Ovary (tissue), 9 donors: ENCODE results near the gene SCUBE3. TPM values are rescaled to one million over a fixed set of nuclear protein-coding genes. Genes with fewer than 3 reads are reported as not detected.

ENCODE experiments used
- DNase-seq, 5 donors: peaks; one replicate each; pipeline ENCODE4 v3.0.0-alpha.2; 2019 to 2020
- H3K27ac ChIP-seq, 2 donors: fragments of 200-600 bp; one replicate each; pipeline versions ENCODE4 v1.5.1 to v1.8.0; 2019 to 2022
- H3K27me3 ChIP-seq: fragments of 200-600 bp; one replicate; pipeline ENCODE4 v1.8.0; 2022
- H3K36me3 ChIP-seq: fragments of 200-600 bp; sonication (generic); one replicate; pipeline ENCODE4 v1.5.1; 2019
- H3K4me1 ChIP-seq: one replicate; pipeline ENCODE4 v1.8.1; 2013; ENCODE audit warnings: mild to moderate bottlenecking, moderate library complexity; ENCODE audit not compliant: insufficient read depth
- H3K4me3 ChIP-seq: fragments of 200-600 bp; sonication (generic); one replicate; pipeline ENCODE4 v1.5.1; 2017
- H3K9me3 ChIP-seq, 2 donors: fragments of 200-600 bp in 1 of 2; sonication (generic) in 1 of 2; one replicate each; pipeline versions ENCODE4 v1.5.1 to v1.8.1; 2013 to 2019; ENCODE audit warnings: mild to moderate bottlenecking in 1 of 2, moderate library complexity in 1 of 2
- EP300 ChIP-seq: sonication (generic); formaldehyde crosslinking; IDR thresholded peaks from one replicate; pipeline ENCODE4 v1.6.1; 2017; ENCODE audit warnings: antibody characterized with exemption
- POLR2A ChIP-seq: fragments of 450-650 bp; IDR thresholded peaks from one replicate; pipeline ENCODE4 v1.6.1; 2017; ENCODE audit warnings: antibody characterized with exemption, mild to moderate bottlenecking, moderate library complexity
- WGBS, 3 donors: extraction: QIAGEN DNeasy Blood & Tissue Kit in 1 of 3; methylation state at CpG; one replicate each; pipeline versions ENCODE4 v1.1.5 to v1.1.7; 2013 to 2017; 5-methylcytosine and 5-hydroxymethylcytosine counted together
- intact Hi-C, 4 donors: fragments of 100-400 bp; cut with DNase I; formaldehyde crosslinking; loops; one replicate each; pipeline versions ENCODE4 v1.11.0 to v1.15.1; 2022 to 2023
- polyA plus RNA-seq, 2 donors: library from polyadenylated mRNA; stranded (reverse); fragments of 200-250 nt in 1 of 2; fragments of 350-450 nt in 1 of 2; fragmentation: Illumina TruSeq in 1 of 2; extraction: RNeasy Lipid Tissue Mini Kit (QIAGEN cat#74804) in 1 of 2; gene quantifications; one replicate each; pipeline ENCODE4 v1.2.3, GENCODE V29; 2013 to 2014
- total RNA-seq, 7 donors: library from RNA; depleted of rRNA in 2 of 7; stranded (reverse); fragments of >200 nt in 2 of 7; fragmentation: NEBNext Ultra II Directional in 3 of 7; extraction: Animal tissue kit (Norgen Biotek cat#: 25700) in 3 of 7; gene quantifications; one replicate each; pipeline versions ENCODE4 v1.1.0 to v1.2.4, GENCODE V29; 2016 to 2023
- TF ChIP-seq, protein P1 (sequence below), 3 donors: fragments of 450-650 bp in 2 of 3; fragments of 200-600 bp in 1 of 3; IDR thresholded peaks; one replicate each; pipeline versions ENCODE4 v1.5.1 to v1.8.0; 2016 to 2022; ENCODE audit warnings: antibody characterized with exemption in 3 of 3, mild to moderate bottlenecking in 1 of 3
- donor health status: DM: no; HTN: no; CAD: no; lungs with moderate emphysema.
- donor health status: DM: no; HTN: no; CAD: no.
- donor health status: Bipolar disorder and iron deficiency.
- donor health status: DM: yes; HTN: yes; CAD: no.
- donor health status: DM: no; HTN: no; CAD: no.
- donor health status: DM: yes; HTN: yes; CAD: no.

Gene SCUBE3
- total and polyA plus RNA-seq, 9 donors: 0.08 to 3.1 (median 0.18) TPM; not detected in 1

DNA sequence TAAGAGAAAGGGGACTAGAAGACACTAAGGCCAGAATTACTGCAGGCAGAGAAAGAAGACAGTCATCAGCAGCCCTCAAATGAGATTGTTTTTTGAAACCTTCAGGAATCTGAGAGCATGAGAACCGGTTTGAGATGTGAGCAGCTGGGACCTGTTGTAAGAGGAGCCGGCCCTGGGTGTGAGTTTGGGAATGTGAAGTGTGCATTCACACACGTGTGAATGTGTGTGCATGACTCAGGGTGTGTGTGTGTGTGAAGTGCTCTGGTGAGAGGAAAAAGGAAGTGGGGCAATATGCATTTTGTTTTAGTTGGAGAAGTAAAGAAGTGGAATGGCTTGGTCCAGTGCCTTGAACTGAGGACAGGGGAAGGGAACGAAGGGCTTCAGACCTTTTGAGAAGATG lies 4.3 kb downstream of the SCUBE3 start:
- DNase-seq: no peak
- Histone ChIP-seq H3K4me3 (no peak overlapping the region), H3K4me1 (peaks cover 5% of the 10 kb centered on the region), H3K9me3 (no peaks in the 10 kb centered on the region), H3K27ac (no peak overlapping the region), H3K36me3 (no peaks in the 10 kb centered on the region), H3K27me3 (no peaks in the 10 kb centered on the region)
- TF ChIP-seq, protein P1, sequence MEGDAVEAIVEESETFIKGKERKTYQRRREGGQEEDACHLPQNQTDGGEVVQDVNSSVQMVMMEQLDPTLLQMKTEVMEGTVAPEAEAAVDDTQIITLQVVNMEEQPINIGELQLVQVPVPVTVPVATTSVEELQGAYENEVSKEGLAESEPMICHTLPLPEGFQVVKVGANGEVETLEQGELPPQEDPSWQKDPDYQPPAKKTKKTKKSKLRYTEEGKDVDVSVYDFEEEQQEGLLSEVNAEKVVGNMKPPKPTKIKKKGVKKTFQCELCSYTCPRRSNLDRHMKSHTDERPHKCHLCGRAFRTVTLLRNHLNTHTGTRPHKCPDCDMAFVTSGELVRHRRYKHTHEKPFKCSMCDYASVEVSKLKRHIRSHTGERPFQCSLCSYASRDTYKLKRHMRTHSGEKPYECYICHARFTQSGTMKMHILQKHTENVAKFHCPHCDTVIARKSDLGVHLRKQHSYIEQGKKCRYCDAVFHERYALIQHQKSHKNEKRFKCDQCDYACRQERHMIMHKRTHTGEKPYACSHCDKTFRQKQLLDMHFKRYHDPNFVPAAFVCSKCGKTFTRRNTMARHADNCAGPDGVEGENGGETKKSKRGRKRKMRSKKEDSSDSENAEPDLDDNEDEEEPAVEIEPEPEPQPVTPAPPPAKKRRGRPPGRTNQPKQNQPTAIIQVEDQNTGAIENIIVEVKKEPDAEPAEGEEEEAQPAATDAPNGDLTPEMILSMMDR (IDR thresholded peaks at IDR 0.05): no peak
- TF ChIP-seq EP300: no peak
- no peak for TF ChIP-seq POLR2A
- intact Hi-C loops: no loop called here
- 36 to 39% (median 36%) methylated on average over 4 of the region's 4 CpGs for WGBS, 3 donors

DNA sequence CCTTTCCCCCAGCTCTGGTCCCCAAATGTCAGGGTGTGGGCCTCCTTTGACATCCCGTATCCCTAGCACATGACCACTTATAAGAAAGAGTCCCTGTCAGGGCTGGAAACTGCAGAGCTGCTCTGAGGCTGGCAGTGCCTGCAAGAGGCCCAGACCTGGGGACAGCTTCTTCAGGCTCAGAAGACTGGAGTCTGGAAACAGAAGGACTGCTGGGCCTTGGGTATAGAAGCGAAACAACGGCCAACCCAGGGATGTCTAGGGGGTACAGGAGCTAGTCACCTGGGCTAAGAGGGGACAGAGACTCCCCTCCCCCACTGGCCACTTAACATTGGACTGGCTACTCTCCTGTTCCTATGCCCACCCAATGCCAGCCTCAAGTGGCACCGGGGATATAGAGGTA lies 4.7 kb downstream of the SCUBE3 start:
- 89 to 95% (median 95%) methylated on average over 4 of the region's 4 CpGs for WGBS, 3 donors
- no peak for DNase-seq
- H3K27me3 ChIP-seq: no peaks in the 10 kb centered on the region
- H3K9me3 ChIP-seq: no peaks in the 10 kb centered on the region
- H3K4me1 ChIP-seq: peaks cover 2% of the 10 kb centered on the region
- no peak overlapping the region for H3K27ac ChIP-seq
- H3K36me3 ChIP-seq: no peaks in the 10 kb centered on the region
- TF ChIP-seq POLR2A (no peak), EP300 (no peak)
- TF ChIP-seq, protein P1 (IDR thresholded peaks at IDR 0.05): no peak
- intact Hi-C loops: no loop called here
- no peak overlapping the region for H3K4me3 ChIP-seq

DNA sequence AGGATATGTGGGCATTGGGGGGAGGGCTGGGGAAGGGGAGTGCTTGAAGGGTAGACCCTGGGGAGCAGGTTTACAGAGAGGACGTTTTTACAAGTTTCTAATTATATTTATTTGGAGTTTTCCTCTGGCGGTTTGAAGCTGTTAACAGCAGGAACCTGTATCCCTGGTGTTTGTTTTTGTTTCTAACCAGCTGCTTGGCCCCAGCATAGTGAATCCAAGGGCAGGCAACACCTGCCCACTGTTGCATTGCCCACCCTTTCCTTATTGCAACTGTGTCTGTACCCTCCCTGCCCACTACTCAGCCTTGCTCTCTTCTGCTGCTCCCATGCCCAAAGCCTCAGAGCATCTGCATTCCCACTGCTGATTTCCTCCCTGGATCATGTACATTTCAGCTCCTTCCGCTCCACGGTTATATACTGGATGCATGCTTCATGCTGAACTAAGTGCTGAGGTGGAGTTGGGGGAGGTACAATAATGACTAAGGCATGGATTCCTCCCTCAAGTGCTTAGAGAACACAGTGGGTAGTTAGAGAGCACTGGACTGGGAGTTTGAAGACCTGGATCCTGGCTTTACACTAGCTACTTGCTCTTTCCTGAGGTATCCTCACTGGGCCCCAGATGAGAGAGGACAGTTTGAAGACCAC lies 6.0 kb downstream of the SCUBE3 start:
- DNase-seq: no peak
- WGBS, 3 donors: 32 to 51% (median 48%) methylated on average over 4 of the region's 4 CpGs
- Histone ChIP-seq H3K27me3 (no peaks in the 10 kb centered on the region), H3K4me1 (no peaks in the 10 kb centered on the region), H3K36me3 (no peaks in the 10 kb centered on the region), H3K27ac (no peak overlapping the region), H3K4me3 (no peak overlapping the region), H3K9me3 (no peaks in the 10 kb centered on the region)
- TF ChIP-seq EP300 (no peak), POLR2A (no peak)
- TF ChIP-seq, protein P1 (IDR thresholded peaks at IDR 0.05): no peak
- intact Hi-C loops: loop anchor here in 1 of 4 donors (5.0 kb wide), 1 partner anchor 1267 kb away; no protein-coding TSS in a partner anchor

DNA sequence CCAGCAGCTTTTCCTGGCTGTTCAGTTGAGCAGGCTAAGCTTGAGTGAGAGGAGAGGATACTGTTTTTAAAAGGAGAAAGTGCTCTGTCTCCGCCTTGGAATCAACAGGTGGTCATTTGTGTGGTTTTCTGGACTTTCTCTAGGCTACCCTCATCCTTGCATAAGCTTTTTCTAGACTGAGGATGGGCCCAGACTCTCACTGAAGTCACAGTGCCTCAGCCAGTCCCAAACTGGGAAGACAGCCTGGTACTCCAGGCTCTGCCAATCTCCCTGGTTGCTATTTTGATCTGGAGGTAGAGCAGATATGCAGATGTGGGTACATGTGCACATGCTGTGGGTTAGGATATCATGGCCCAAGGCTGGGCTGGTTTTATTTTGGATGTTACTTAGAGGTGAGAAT lies 7.0 kb downstream of the SCUBE3 start:
- intact Hi-C loops: loop anchor here in 1 of 4 donors (5.0 kb wide), 1 partner anchor 1267 kb away; no protein-coding TSS in a partner anchor
- H3K27me3 ChIP-seq: no peaks in the 10 kb centered on the region
- no peak overlapping the region for H3K27ac ChIP-seq
- 94 to 96% (median 94%) methylated on average over 1 of the region's 1 CpG for WGBS, 3 donors
- H3K9me3 ChIP-seq: no peaks in the 10 kb centered on the region
- H3K4me1 ChIP-seq: no peaks in the 10 kb centered on the region
- TF ChIP-seq EP300 (no peak), POLR2A (no peak)
- TF ChIP-seq, protein P1 (IDR thresholded peaks at IDR 0.05): no peak
- no peak overlapping the region for H3K4me3 ChIP-seq
- DNase-seq: no peak
- no peaks in the 10 kb centered on the region for H3K36me3 ChIP-seq
